Right renal pelvis (tissue), 4 donors: ENCODE results near the gene RYR2. TPM values are rescaled to one million over a fixed set of nuclear protein-coding genes. Genes with fewer than 3 reads are reported as not detected.

Experiments used
- DNase-seq, 4 donors: peaks; one replicate each; pipeline ENCODE4 v3.0.0-alpha.2; 2013; ENCODE audit warnings: low read depth in 4 of 4, low spot score in 3 of 4, missing footprints in 1 of 4
- polyA plus RNA-seq, 4 donors: library from polyadenylated mRNA; unstranded; fragments of 120-200 nt; gene quantifications; one replicate each; pipeline ENCODE4 v1.2.1, GENCODE V29; 2013; ENCODE audit not compliant: insufficient read length in 4 of 4

The RYR2 gene
- polyA plus RNA-seq, 4 donors, result 1.4 to 2.1 (median 1.6) TPM

DNA sequence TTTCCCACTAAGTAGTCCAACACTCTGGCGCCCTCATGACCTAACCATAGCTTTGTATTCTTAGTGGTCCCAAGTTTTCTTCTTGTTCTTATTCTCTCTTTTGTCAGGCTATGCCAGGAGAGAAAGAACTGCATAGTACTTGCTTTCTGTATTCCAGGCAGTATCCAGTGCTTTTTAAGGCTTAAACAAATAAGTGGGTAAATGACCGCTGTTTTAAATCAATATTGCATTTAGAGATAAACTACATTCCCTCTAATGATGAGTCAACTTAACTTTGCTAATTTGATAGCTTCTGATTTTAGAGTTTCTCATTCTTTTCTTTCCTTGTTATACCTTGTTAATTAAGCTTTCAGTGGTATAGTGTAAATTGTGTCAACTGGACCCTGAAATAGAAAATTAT is 709.1 kb downstream of the RYR2 start:
- DNase-seq, result no peak

DNA sequence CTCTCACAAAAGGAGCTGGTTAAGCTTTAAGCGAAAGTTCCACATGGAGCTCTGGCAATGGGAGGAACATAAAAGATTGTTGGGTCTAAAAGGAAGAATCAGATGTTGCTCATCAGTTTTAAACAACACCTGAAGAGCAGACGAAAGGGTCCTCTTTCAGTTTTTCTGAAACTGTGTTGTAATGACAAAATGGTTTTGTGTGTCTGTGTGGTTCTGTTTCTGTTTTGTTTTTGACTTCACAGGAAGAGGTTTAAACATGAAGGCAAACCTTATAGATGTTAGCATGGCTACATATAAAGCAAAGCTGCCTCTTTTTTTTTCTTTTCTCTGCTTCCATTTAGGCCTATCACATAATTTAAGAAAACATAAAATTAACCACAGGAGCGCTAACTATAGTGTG is 712.6 kb downstream of the RYR2 start:
- no peak for DNase-seq

DNA sequence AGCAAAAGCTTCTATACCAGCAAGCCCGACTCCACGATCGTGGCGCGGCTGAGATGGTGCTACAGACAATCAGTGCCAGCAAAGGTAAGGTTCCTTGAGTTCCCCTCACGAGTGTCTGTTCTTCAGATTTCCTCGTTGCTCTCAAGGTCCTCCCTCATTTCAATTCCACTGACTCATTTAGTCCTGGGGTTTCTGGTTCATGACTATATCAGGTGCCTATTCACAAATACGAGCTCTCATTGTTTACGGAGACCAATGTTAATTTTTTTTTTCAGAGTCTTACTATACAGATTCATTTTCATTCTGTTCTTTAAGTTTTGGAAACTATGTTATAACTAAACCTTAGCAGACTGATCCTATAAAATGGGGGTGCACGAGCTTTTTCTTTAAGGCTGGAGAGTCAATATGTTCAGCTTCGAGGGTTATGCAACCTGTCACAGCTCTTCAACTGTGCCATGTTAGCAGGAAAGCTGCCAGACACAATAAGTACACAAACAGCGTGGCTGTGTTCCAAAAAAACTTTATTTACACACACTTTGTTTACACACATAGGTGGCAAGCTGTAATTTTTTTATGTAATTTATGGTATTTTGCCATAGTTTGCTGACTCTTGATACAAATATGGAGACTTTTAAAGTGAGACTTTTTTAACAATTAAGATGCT is 714.5 kb downstream of the RYR2 start:
- no peak for DNase-seq

DNA sequence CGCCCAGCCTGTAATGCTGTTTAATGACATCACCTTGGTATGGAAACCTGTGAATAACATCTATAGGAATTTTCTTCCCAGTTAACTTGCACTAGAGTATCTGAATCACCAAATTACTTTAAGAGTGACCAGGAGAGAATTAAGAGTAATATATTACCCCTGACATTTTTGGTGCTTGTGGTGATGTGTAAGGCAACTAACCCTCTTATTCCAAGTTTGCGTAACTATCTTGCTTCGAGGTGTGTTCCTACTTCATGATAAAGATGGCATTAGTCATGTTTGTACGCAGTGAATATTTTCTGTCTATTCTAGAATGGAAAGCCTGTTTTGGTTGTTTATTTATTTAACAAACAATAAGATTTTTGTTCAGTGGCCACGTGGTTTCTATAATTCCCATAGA is 717.4 kb downstream of the RYR2 start:
- no peak for DNase-seq

DNA sequence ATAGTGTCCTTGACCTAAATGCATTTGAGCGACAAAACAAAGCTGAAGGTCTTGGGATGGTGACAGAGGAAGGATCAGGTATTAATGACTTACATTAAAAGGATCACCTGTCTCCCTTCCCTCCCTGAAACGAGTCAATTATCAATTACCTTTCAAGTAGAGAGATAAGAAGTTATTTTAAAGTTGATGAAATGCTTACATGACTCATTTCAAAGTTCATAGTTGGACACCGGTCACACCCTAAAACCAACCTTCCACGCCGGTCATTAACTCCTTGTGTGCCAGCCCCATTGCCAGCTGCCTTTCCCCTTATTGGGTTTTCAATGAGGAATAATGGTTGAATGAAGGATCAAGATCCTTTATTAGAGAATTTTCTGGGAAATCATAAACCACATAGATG is 719.0 kb downstream of the RYR2 start:
- no peak for DNase-seq

DNA sequence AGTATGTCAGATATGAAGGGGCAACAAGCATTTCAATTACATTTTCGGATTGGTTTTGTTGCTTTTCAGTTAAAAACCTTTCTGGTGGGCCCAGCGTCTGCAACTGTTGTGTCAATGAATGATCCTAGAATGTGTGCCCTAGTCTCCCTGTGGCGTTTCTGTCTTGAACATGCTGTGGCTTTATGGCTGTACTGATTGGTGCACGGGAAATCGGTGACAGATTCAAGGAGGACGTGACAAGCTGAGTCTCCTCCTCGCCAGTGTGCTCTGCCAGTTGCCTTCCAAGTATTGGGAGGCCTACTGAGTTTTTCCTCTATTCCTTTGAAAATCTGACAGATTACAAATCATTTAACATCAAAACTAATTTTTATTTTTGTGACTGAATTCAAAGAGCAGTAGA is 721.2 kb downstream of the RYR2 start:
- DNase-seq, result no peak

DNA sequence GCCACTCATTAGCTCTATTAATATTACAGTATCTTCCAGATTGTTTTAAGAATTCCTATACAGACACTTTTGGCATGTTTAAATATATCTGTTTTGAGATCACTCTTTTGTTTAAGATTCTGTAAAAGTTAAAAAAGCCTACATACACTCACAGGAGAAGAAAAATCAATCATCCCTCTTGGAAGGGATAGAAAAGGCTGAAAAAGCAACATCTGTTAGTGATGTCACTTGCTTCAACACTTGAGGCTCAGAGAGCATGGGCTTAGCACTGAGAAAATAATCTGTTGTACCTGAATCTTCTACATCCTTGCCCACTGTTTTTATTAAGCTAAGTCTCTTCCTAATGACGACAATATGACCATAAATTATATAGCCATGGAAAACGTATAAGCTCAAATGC is 721.8 kb downstream of the RYR2 start:
- no peak for DNase-seq

DNA sequence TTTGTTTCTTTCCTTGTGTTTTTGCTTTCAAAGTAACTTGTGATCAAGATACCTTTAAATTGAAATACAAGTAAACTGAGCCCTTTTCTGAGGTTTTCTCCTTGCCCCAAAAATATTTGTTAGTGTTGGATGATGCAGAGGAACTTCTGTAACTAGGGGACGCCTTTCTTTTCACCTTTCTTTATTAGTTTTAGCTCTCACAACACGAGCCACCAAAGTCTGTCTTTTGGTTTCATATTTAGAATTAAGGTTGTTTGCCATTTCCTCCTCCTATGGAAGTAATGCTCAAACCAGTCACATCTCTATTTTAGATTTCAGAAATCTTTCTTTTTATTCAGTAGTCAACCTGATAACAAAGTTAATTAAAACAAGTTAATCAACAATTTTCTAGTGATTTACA is 727.9 kb downstream of the RYR2 start:
- no peak for DNase-seq

DNA sequence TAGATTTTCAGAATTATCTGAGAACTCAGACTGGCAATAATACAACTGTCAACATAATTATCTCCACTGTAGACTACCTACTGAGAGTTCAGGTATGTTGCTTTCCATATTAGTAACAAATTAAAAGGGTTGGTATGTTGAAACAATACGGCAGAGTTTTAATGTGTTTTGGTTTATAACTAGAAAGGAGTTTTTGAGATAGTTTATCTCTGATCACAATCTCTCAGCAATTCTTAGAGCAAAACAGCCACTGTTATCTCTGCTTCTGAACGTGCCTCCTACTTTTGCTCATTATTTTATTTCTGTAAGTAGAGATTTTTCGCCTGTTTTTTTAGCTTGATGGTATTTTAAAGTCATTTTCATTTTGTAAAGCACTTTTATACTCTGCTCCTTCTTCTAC is 730.0 kb downstream of the RYR2 start:
- DNase-seq, result no peak

DNA sequence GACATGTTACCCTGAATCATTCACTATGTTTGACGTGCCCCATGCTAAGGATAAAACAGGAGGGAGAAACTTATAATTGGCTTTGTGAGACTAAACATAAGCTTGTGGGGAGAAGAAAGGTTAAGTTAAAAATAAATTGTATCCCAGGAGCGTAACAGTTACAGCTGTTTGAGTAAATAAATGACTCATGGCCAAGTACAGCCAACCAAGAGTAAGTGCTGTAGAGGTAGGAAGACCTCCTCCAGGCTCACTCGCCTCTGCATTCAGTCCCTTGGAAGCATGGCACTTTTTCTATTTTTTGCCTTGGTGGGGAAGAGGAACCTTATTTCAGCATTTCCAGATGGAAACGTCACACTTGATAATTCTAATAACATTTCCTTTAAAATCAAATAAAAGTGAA is 732.3 kb downstream of the RYR2 start:
- no peak for DNase-seq

DNA sequence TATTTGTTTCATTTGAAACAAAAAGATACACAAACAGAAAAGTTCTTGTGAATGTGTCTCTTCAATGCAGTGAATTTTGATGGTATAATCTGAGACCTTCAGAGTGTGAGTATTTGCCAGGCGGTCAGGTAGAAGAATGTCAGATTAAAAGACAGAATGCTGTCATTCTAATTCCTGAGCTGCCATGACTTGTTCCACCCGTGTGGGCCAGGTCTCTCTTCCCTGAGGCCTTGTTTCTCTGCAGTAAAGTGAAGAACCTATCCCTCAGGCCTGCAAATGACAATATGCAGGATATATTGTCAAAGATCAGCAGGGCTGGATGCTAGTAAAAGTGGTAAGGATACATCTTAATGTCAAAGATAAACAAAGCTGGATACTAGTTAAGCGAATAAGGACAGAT is 737.4 kb downstream of the RYR2 start:
- DNase-seq, result no peak

DNA sequence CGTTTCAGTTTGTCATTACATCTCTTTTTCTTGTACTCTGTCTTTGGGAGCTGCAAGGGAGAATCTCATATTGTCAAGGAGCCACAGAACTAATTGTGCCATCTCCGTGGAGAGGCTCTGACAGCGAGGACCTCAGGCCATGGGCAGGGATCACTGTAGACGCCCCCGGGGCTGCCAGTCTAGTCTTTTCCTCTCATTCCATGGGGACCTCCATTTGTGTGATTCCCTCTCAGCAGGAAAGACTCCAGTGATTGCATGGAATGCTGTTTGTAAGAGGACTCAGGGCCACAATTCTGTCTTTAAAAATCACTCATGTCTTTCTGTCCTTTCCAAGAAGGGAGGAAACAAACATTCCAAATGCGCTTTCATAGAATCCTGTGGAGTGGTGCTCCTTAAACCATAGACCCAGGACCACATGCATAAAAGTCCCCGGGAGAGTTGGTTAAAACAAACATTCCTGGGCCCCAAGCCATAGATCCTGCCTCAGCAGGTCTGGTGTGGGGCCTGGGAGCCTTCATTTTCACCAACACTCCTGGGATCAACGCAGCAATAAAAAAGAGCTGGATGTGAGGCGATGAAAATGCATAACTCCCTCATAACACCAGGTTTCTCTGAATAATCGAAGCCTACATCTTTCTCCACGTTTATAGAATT is 744.2 kb downstream of the RYR2 start:
- DNase-seq, result no peak

DNA sequence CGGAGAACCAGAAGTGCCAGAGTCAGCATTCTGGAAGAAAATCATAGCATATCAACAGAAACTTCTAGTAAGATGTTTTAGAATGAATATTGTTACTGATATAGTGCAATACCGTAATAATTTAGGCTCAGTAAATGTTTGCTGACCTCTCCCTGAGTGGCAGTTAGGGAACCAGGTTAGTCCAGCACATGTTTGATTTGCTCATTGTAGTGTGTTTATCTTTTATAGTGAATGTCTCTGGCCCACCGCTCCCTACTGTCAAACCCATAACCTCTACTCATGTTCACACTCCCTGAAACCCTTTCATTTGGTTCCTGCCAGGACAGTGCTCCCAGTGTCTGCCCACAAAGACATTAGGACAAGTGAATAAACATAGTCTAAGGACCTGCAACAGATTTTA is 746.1 kb downstream of the RYR2 start:
- no peak for DNase-seq

DNA sequence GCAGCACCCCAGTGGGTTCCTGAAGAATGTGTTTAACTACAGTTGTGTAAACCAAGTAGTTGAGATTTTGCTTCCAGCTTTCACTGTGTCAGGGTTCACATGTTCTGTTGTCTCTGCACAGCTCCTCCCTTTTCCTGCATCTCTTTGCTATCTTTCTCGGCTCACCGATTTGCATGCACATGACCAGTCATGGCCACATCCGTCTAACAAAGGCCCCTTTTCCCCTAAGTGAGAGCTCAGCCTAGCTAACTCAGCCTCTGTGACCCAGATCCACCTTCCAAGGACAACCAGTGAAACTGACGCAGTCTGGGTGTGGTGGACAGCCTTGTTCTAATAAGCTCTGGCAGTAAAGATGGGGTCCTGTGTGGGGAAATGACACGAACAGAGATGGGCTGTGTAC is 747.6 kb downstream of the RYR2 start:
- DNase-seq, result no peak

DNA sequence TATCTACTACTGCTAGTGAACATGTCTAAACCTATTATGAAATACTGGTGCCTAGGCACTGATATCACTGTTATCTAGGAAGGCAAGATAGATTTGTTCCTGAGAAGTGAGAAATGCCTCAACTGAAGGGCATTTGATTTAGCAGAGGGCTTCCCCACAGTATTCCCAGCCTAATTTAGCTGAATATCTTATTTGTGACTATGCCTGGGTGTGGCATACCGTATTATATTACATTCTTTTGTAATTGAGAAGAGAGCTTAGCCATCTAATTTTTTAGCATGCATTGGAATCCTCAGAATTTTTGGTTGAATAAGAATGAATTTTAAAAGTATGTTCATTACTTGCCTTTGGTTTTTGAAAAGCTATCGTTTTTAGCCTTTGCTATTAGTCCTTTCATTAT is 749.6 kb downstream of the RYR2 start:
- DNase-seq, result no peak

DNA sequence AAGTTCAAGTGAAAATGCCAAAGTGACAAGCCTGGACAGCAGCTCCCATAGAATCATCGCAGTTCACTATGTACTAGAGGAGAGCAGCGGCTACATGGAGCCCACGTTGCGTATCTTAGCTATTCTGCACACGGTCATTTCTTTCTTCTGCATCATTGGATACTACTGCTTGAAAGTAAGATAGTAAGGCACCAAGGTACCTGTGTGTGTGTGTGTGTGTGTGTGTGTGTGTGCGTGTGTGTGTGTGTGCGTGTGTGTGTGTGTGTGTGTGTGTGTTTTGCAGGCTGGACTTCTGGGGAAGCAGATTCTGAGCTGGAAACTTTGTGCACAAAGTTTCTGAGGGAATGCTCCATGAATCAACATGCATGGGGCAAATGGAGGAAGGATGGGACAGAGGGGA is 750.2 kb downstream of the RYR2 start:
- no peak for DNase-seq

DNA sequence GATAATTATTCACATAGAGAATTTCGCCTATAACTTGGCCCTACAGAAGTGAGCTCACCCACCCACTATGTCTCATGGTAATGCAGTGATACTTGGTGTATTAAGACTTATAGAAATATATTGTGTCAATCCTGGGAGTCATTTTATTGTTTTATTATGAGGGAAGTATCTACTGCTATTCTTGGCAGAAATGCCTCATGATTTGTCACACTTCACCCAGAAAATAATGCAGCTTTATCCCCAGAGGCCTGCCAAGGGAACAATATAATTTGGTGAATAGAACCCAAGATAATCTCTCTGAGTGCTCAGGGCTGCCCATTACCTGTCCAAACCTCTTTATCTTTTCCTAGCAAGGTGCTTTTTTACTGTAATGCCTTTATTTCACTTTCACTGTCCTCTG is 750.7 kb downstream of the RYR2 start:
- DNase-seq, result no peak

DNA sequence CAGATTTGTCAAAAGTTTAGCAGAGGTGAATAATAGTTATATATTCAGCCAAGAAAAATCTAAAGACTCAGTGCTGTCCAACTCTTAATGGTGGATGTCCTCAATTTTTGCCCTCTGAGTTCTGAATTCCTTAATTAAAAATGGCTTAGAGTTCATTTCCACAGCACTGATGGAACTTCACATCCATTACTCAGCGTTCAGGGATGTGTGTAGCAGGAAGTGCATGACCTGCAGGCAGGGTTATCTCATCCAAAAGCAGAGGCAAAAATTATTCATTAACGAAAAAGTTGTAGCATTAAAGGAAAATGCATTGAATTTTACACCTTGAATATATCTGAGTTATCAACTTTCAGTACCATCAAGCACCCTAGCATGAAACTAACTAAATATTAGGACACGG is 752.1 kb downstream of the RYR2 start:
- DNase-seq, result no peak

DNA sequence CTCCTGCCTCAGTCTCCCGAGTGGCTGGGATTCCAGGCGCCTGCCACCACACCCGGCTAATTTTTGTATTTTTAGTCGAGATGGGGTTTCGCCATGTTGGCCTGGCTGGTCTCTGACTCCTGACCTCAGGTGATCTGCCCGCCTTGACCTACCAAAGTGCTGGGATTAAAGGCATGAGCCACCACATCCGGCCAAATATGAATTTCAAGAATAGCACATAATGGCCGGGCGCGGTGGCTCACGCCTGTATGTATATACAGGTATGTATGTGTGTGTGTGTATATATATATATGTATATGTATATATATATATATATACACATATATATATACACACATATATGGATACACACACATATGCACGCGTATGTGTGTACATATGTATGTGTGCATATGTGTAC is 753.6 kb downstream of the RYR2 start:
- no peak for DNase-seq

DNA sequence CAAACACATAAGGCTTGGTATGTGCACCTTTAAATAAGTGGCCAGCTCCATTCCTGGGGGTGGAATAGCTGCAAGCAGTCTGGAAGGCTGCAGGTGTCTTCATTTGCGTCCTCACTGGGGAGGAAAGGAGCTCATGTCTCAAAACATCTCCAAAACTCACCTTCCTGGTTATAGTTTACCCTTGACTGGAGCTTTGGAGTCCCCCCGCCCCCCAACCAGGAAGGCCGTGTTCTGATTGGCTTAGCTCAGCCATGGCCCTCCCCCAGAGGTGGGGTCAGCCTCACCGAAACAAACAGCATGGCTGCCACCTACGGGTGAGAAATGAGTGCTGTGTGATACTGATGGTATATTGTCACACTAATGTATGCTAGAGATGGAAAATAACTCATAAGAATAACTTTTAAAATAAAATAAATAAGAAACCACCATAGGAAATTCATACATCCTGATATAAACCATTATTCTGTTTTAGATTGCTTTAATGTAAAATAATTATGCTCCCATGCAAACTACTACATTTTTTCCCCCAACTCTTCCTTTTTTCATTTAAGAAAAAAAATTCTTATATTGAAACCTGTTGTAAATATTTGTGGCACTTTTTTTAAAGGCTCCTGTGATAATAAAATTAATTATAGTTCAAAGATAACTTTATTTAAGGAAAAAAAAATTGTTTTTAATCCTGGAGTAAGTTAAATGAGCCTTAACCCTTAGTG is 757.9 kb downstream of the RYR2 start:
- DNase-seq, result no peak

DNA sequence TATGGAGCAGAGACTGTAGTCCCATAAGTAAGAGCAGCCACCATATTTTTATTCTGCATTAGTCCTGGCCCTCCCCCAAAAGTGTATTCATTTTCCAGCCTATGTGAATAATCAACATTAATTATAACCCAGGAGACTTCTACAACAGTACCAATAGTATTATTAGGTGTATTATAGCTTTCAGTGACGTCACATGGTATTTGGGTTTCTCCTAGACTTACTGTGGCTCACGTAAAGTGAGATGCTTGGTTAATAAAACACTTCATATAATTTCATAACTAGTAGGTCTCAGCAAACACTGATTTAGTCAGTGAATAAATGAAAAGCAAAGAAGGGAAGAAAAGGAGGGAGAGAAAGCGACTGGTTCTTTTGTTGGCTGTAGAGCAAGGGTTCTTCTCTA is 762.5 kb downstream of the RYR2 start:
- DNase-seq, result no peak

DNA sequence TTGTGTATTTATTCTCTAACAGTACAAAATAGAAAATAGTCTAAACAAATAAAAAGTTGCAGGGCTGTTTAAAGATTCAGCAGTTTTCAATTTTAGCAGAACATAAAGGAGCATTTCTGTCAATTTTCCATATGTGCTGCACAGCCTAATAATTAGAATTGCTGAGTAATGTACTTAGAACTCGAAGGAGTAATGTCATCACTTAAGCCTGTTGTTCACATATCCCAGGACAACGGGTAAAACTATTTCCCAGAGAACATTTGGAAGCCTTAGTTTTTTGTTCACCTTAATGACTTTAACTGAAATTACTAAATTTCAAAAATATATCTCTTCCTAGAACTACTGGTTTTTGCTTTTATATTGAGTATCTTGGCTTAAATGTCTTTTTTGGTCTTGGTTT is 767.1 kb downstream of the RYR2 start:
- no peak for DNase-seq
